Endothelial cell of umbilical vein (primary cell): ENCODE data around the gene SRCAP. TPM values are rescaled to one million over a fixed set of nuclear protein-coding genes. Genes with fewer than 3 reads are reported as not detected.

Experiments used
- BruUV-seq: library from RNA; stranded (reverse); fragments of 400-500 nt; replicated peaks from 2 replicates; lab custom pipeline; 2021; lab: Mats Ljungman, UMichigan
- CTCF ChIA-PET: fragments of 300-600, 350-600 bp; sonication (Branson Sonifier 250); formaldehyde crosslinking; loops from one replicate; lab custom pipeline; 2021; ENCODE audit warnings: antibody characterized with exemption, inconsistent platforms; lab: Charles Lee
- POLR2A ChIA-PET: fragments of 300-600, 350-600 bp; sonication (Branson Sonifier 250); formaldehyde crosslinking; loops from one replicate; lab custom pipeline; 2021; ENCODE audit warnings: antibody characterized with exemption, inconsistent platforms; lab: Charles Lee
- DNase-seq: peaks from one replicate; pipeline ENCODE4 v3.0.0-alpha.2; 2011; ENCODE audit warnings: low read depth, low spot score
- FAIRE-seq: peaks from 2 replicates; lab custom pipeline; 2011; peaks lifted over from hg19 to GRCh38; lab: Jason Lieb, UNC
- H2AFZ ChIP-seq: 2 replicates; pipeline ENCODE4 v1.6.0; 2012; ENCODE audit warnings: low read depth, low read length, control low read depth, inconsistent platforms
- H3K27ac ChIP-seq: 2 replicates; pipeline ENCODE4 v1.5.1; 2011; ENCODE audit warnings: low read depth, mild to moderate bottlenecking, control low read depth, low read length, moderate library complexity; ENCODE audit not compliant: insufficient read depth
- H3K27me3 ChIP-seq, 2 experiments: 2 replicates each; pipeline versions ENCODE4 v1.6.0 to v1.6.1; 2011; ENCODE audit warnings: low read length in 2 of 2, mixed read lengths in 1 of 2; ENCODE audit not compliant: control insufficient read depth in 2 of 2, insufficient read depth in 2 of 2
- H3K36me3 ChIP-seq, 2 experiments: 2 replicates in 1 of 2; 3 replicates in 1 of 2; pipeline ENCODE4 v1.5.1; 2011; ENCODE audit warnings: low read length in 2 of 2, mild to moderate bottlenecking in 1 of 2, moderate library complexity in 1 of 2; ENCODE audit not compliant: control insufficient read depth in 2 of 2, insufficient read depth in 2 of 2; ENCODE audit errors: extremely low read depth in 1 of 2
- H3K4me1 ChIP-seq: 3 replicates; pipeline ENCODE4 v1.5.1; 2011; ENCODE audit warnings: mild to moderate bottlenecking, low read length; ENCODE audit not compliant: control insufficient read depth, insufficient read depth; ENCODE audit errors: extremely low read depth
- H3K4me2 ChIP-seq: 2 replicates; pipeline ENCODE4 v1.6.1; 2011; ENCODE audit warnings: low read length, control low read depth, mixed read lengths; ENCODE audit not compliant: insufficient read depth
- H3K4me3 ChIP-seq, 3 experiments: fragments of 200-600 bp in 1 of 3; sonication (generic), shearing (Covaris generic) in 1 of 3; replicated peaks in 1 of 3; 2 replicates each; pipeline ENCODE4 v1.5.1; 2011 to 2016; ENCODE audit warnings: control low read depth in 3 of 3, low read length in 3 of 3, mild to moderate bottlenecking in 2 of 3, inconsistent platforms in 1 of 3, low read depth in 1 of 3, moderate library complexity in 1 of 3; ENCODE audit not compliant: insufficient read depth in 1 of 3
- H3K79me2 ChIP-seq: 2 replicates; pipeline ENCODE4 v1.6.0; 2012; ENCODE audit warnings: low read length, inconsistent platforms; ENCODE audit not compliant: control insufficient read depth, insufficient read depth
- H3K9ac ChIP-seq: replicated peaks from 2 replicates; pipeline ENCODE3; 2011; ENCODE audit warnings: low read length, control low read depth; ENCODE audit not compliant: insufficient read depth; ENCODE audit errors: extremely low read depth
- H3K9me1 ChIP-seq: replicated peaks from 3 replicates; pipeline ENCODE4 v1.6.0; 2011; ENCODE audit warnings: mild to moderate bottlenecking, low read length; ENCODE audit not compliant: control insufficient read depth, insufficient read depth; ENCODE audit errors: extremely low read depth
- H3K9me3 ChIP-seq: replicated peaks from 2 replicates; pipeline ENCODE4 v1.5.1; 2012; ENCODE audit warnings: low read length, inconsistent platforms; ENCODE audit not compliant: control insufficient read depth, insufficient read depth
- H4K20me1 ChIP-seq: replicated peaks from 2 replicates; pipeline ENCODE3; 2011; ENCODE audit warnings: mild to moderate bottlenecking, low read length; ENCODE audit not compliant: control insufficient read depth, insufficient read depth; ENCODE audit errors: extremely low read depth
- EZH2 ChIP-seq: IDR thresholded peaks from 2 replicates; pipeline ENCODE4 v1.6.1; 2012; ENCODE audit warnings: borderline replicate concordance, low read depth, mild to moderate bottlenecking, moderate library complexity, low read length, inconsistent platforms; ENCODE audit not compliant: severe bottlenecking
- FOS ChIP-seq: IDR thresholded peaks from 2 replicates; pipeline ENCODE4 v1.6.1; 2011; ENCODE audit warnings: mild to moderate bottlenecking, low read length, moderate library complexity, borderline replicate concordance; ENCODE audit not compliant: insufficient read depth
- GATA2 ChIP-seq: IDR thresholded peaks from 2 replicates; pipeline ENCODE4 v1.7.0; 2011; ENCODE audit warnings: low read depth, mild to moderate bottlenecking, moderate library complexity, mixed read lengths, low read length; ENCODE audit not compliant: insufficient read length, insufficient read depth
- JUN ChIP-seq: IDR thresholded peaks from 2 replicates; pipeline ENCODE4 v1.6.1; 2011; ENCODE audit warnings: borderline replicate concordance, low read depth; ENCODE audit not compliant: insufficient read length, insufficient read depth
- MYC ChIP-seq: IDR thresholded peaks from one replicate; pipeline ENCODE4 v1.6.1; 2011; ENCODE audit warnings: mild to moderate bottlenecking, low read depth, low read length
- POLR2A ChIP-seq: IDR thresholded peaks from 2 replicates; pipeline ENCODE4 v1.6.1; 2012; ENCODE audit warnings: low read depth, mild to moderate bottlenecking, control low read depth, low read length
- POLR2AphosphoS5 ChIP-seq: IDR thresholded peaks from 2 replicates; pipeline ENCODE4 v1.6.1; 2012; ENCODE audit warnings: low read depth, mild to moderate bottlenecking, control low read depth, low read length, moderate library complexity; ENCODE audit not compliant: insufficient read depth
- dilution Hi-C: fragments of 300-500 bp; cut with MboI; formaldehyde crosslinking; loops from one replicate; pipeline ENCODE4 v1.15.0; 2019; ENCODE audit warnings: low sequenced_read_pairs; ENCODE audit not compliant: extremely low pct_ligation_motif_present
- intact Hi-C: fragments of 100-400 bp; cut with micrococcal nuclease; formaldehyde crosslinking; loops from one replicate; pipeline ENCODE4 v1.10.0; 2022
- polyA plus RNA-seq, 4 experiments: library from polyadenylated mRNA; depleted of rRNA in 3 of 4; stranded (reverse) in 3 of 4; unstranded in 1 of 4; fragments of >200 nt; gene quantifications; 2 replicates each; pipeline versions ENCODE4 v1.2.1 to v1.2.3, GENCODE V29; 2011 to 2012; ENCODE audit warnings: missing spikeins in 1 of 4
- total RNA-seq: library from RNA; stranded (reverse); gene quantifications from 2 replicates; pipeline ENCODE4 v1.2.3, GENCODE V29; 2021
- TF ChIP-seq, protein P1 (sequence below), 2 donors: IDR thresholded peaks; 1 replicate in 1 of 2; 2 replicates in 1 of 2; pipeline ENCODE4 v1.5.1; 2011; ENCODE audit warnings: low read length in 2 of 2, mild to moderate bottlenecking in 2 of 2, moderate library complexity in 2 of 2, control low read depth in 1 of 2, inconsistent platforms in 1 of 2, low read depth in 1 of 2; ENCODE audit not compliant: insufficient read depth in 1 of 2; ENCODE audit errors: extremely low read depth in 1 of 2
- TF ChIP-seq, protein P2 (sequence below): IDR thresholded peaks from 2 replicates; pipeline ENCODE4 v1.6.1; 2011; ENCODE audit not compliant: insufficient read depth, insufficient read length

SRCAP gene
- total and polyA plus RNA-seq, 2 donors (not counting 3 experiments of a cell fraction or from before 2014, with no cell fraction given): 11.0 to 77.7 TPM

DNA sequence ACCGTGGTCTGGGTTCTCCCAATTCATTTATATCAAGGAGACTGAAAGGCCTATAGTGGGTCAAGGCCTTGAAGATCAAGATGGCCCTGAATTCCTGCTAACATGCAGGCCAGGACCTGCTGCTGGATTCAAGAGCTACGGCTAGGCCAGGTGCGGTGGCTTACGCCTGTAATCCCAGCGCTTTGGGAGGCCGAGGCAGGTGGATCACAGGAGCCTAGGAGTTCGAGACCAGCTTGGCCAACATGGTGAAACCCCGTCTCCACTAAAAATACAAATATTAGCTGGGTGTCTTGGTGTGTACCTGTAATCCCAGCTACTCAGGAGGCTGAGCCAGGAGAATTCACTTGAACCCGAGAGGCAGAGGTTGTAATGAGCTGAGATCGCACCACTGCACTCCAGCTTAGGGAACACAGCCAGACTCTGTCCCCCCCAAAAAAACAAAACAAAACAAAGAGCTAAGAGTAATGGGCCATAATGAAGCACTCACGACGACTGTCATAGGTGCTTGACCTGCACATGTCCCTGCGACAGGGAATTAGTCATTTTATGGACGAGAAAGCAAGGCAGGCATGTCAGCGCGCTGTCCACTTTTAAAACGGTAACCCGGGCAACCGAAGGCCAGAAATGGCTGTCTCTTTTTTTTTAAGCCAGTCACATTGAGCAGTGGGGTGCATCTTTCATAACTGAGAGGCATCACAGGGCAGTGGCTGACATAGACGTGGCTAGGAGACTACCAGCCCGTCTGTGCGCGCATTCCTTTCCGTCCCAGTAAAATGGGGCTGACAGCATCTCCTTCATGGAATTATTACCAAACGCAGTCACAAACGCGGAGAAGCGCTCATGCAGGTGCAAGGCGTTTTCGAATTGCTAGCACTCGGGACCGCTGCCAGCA lies 41.8 kb upstream of the SRCAP start:
- ChIA-PET CTCF (no interaction called here), POLR2A (no interaction called here)
- peak overlapping the region; percentile 28 for H3K4me2 ChIP-seq
- H4K20me1 ChIP-seq: no peaks in the 10 kb centered on the region
- no peaks in the 10 kb centered on the region for H3K27me3 ChIP-seq
- FAIRE-seq (no peak), DNase-seq (no peak)
- dilution Hi-C loops: no loop called here
- no TSS peak for BruUV-seq
- no peaks in the 10 kb centered on the region for H3K9me3 ChIP-seq
- peak overlapping the region; percentile 30 for H3K27ac ChIP-seq
- peak overlapping the region in 2 of 3 experiments; percentile 22 to 27 for H3K4me3 ChIP-seq
- H3K36me3 ChIP-seq: peaks cover 5 to 37% of the 10 kb centered on the region in 2 experiments
- H2AFZ ChIP-seq: peak overlapping the region; percentile 8
- H3K9ac ChIP-seq: peak overlapping the region; percentile 0
- no peaks in the 10 kb centered on the region for H3K9me1 ChIP-seq
- intact Hi-C loops: loop anchor here (5.0 to 10.0 kb wide), 2 partner anchors 130 to 562 kb away; partner anchors contain the start of genes TBX6, YPEL3 and ZNF768
- peaks cover 21% of the 10 kb centered on the region for H3K4me1 ChIP-seq
- TF ChIP-seq POLR2A (peak; percentile 74), JUN (no peak)
- H3K79me2 ChIP-seq: peaks cover 28% of the 10 kb centered on the region

DNA sequence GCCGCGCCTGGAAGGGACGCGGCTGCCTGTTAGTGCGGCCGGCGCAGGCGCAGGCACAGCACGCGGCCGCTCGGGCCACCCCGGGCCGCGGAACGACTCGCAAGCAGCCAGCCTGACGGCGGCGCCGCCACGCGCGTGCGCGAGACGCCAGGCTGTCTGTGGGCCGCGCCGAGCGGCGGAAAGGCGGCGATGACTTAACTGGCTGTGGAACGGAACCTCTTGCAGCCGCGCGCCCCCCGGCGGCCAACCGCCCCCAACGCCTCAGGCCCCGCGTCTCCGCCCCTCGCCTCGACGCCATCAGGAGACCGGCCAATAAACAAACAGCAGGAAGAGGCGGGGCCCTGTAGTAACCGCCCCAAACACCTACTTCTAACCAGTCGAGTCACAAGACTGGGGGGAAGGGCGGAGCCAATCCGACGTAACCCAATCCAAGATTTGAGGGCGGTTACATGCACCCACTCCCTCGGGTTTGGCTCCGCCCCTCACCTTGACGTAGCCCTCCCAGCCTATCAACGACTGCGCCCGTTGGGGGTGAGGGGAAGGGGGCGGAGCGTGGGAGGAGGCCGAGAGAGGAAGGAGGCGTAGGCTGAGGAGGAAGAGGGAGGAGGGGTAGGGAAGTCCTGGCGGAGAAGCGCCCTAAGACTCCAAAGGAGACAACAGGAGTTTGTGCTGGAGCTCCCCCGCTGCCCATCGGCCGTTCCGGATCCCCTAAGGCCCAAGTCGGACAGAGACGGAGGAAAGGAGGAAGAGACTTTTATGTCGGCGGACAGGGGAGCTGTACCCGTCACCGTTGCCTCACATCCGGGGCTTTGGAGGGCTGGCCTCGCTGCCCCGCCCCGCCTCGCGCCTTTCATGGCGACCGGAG lies 40.9 kb upstream of the SRCAP start, which contains the start of gene FBRS:
Gene FBRS, plus strand, starts transcription at position 566 of the 865 bp plus-strand sequence. CDS start 1,088 bp downstream, outside the sequence.
- intact Hi-C loops (loop anchor here (1.0 to 10.0 kb wide), 10 partner anchors 8 to 593 kb away; partner anchors contain the start of genes ALDOA, FBXL19, PRR14 and TBC1D10B), dilution Hi-C loops (no loop called here)
- FAIRE-seq: peak; percentile 99
- peak within 1 kb of the TSS; percentile 28 for H3K4me2 ChIP-seq
- peak; percentile 100 for DNase-seq
- no peaks in the 10 kb centered on the region for H3K27me3 ChIP-seq
- H3K79me2 ChIP-seq: peaks cover 35% of the 10 kb centered on the region
- ChIA-PET POLR2A (interaction anchor here (0.9 to 1.2 kb wide), 4 partner anchors 8 to 147 kb away, joined by 3 to 5 read pairs (median 4); partner anchors contain the start of gene SRCAP), CTCF (interaction anchor here (1.0 to 2.5 kb wide), 7 partner anchors 8 to 228 kb away, joined by 3 to 26 read pairs (median 6); partner anchors contain the start of genes DCTPP1 and PRR14)
- peak within 1 kb of the TSS; percentile 98 for H3K9ac ChIP-seq
- no peaks in the 10 kb centered on the region for H3K9me3 ChIP-seq
- no TSS peak for BruUV-seq
- H2AFZ ChIP-seq: peak within 1 kb of the TSS; percentile 58
- H3K4me1 ChIP-seq: peaks cover 21% of the 10 kb centered on the region
- no peaks in the 10 kb centered on the region for H3K9me1 ChIP-seq
- no peaks in the 10 kb centered on the region for H4K20me1 ChIP-seq
- peak within 1 kb of the TSS; percentile 96 for H3K27ac ChIP-seq
- peak within 1 kb of the TSS; percentile 40 to 90 (median 59) for H3K4me3 ChIP-seq
- peak; percentile 76 for TF ChIP-seq POLR2AphosphoS5
- peak; percentile 87 for TF ChIP-seq POLR2A
- no peak for TF ChIP-seq GATA2
- TF ChIP-seq, protein P1, sequence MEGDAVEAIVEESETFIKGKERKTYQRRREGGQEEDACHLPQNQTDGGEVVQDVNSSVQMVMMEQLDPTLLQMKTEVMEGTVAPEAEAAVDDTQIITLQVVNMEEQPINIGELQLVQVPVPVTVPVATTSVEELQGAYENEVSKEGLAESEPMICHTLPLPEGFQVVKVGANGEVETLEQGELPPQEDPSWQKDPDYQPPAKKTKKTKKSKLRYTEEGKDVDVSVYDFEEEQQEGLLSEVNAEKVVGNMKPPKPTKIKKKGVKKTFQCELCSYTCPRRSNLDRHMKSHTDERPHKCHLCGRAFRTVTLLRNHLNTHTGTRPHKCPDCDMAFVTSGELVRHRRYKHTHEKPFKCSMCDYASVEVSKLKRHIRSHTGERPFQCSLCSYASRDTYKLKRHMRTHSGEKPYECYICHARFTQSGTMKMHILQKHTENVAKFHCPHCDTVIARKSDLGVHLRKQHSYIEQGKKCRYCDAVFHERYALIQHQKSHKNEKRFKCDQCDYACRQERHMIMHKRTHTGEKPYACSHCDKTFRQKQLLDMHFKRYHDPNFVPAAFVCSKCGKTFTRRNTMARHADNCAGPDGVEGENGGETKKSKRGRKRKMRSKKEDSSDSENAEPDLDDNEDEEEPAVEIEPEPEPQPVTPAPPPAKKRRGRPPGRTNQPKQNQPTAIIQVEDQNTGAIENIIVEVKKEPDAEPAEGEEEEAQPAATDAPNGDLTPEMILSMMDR (IDR thresholded peaks at IDR 0.05; ENCODE audit: extremely low read depth in 1 of 2, insufficient read depth in 1 of 2, low read depth in 1 of 2, low read length in 2 of 2): peak; percentile 91 to 98
- no peak for TF ChIP-seq MYC
- TF ChIP-seq, protein P2, sequence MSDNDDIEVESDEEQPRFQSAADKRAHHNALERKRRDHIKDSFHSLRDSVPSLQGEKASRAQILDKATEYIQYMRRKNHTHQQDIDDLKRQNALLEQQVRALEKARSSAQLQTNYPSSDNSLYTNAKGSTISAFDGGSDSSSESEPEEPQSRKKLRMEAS: no peak
- peak; percentile 40 for TF ChIP-seq FOS
- TF ChIP-seq EZH2: no peak
- no peak for TF ChIP-seq JUN
- H3K36me3 ChIP-seq: peaks cover 11 to 44% of the 10 kb centered on the region in 2 experiments
